GM18858 (cell line): ENCODE results near the gene PEX11A.

Experiments used
- ATAC-seq: cut with Tn5 transposase; IDR thresholded peaks from one replicate; pipeline ENCODE4 v1.9.1; 2021; ENCODE audit not compliant: unreplicated experiment

PEX11A gene

DNA sequence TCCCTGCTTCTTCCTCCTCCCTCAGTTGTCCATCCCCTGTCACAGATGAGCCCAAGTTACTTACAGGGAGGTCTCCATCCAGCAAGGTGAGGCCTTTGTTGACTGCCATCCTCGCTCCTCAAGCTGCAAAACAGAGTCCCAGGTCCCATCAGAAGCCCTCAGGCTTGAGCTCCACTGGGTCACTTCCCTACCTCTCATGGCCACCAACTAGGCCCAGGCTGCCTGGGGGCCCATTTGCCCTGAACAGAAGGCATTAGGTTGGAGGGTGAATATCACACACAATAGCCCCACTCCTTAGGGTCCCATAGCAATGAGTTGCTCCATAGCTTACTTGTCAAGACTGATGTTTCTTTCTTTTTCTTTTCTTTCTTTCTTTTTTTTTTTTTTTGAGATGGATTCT lies 13.2 kb downstream of the PEX11A start:
- no peak for ATAC-seq

DNA sequence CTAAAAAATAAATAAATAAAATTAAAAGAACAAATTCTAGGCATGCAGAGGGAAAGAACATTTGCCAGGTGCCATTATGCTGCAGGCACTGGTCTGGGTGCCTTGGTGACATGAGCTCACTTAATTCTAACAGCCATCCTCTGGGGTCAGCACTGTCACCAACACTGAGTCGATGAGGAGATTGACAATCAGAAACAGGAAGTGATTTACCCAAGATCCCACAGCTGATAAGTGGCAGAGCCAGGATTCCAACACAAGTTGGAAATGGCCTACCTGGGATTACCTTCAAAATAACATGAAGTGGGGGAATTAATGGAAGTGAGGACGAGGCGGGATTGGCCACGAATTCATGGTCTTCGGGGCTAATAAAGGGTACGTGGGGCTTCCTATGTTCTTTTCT lies 14.9 kb downstream of the PEX11A start:
- ATAC-seq, result no peak

DNA sequence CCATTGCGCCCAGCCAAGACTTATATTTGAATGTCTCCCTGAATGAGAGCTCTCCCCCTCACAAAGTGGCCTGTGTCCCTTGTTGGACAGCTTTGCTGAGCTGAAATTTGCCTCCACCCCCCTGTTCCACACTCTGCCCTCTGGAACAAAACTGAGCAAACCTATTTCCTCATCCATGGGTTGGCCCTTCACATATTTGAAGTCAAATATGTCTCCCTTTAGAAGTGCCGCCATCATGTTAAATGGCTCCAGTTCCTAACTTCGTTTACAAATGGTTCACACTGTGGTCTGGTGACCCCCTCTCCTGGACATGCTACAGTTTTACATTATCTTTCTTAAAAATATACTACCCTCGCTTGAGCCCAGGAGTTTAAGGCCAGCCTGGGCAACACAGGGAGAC lies 16.0 kb downstream of the PEX11A start:
- ATAC-seq, result no peak

DNA sequence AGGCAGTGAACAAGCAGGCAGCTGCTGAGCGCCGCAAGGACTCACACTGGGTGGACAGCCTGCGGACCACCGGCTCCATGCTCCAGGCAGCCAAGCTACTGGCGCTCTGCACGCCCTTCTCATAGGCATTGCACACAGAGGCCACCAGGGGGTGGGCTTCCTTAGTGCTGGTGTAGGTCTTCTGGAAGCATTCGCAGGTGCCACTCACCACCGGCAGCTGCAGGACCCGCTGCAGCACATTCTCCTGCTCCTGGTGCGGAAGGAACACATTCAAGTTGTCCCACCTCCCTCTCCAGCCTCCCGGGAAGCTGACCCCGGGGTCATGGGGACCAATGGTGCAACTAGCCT lies 17.4 kb downstream of the PEX11A start:
- ATAC-seq, result no peak

DNA sequence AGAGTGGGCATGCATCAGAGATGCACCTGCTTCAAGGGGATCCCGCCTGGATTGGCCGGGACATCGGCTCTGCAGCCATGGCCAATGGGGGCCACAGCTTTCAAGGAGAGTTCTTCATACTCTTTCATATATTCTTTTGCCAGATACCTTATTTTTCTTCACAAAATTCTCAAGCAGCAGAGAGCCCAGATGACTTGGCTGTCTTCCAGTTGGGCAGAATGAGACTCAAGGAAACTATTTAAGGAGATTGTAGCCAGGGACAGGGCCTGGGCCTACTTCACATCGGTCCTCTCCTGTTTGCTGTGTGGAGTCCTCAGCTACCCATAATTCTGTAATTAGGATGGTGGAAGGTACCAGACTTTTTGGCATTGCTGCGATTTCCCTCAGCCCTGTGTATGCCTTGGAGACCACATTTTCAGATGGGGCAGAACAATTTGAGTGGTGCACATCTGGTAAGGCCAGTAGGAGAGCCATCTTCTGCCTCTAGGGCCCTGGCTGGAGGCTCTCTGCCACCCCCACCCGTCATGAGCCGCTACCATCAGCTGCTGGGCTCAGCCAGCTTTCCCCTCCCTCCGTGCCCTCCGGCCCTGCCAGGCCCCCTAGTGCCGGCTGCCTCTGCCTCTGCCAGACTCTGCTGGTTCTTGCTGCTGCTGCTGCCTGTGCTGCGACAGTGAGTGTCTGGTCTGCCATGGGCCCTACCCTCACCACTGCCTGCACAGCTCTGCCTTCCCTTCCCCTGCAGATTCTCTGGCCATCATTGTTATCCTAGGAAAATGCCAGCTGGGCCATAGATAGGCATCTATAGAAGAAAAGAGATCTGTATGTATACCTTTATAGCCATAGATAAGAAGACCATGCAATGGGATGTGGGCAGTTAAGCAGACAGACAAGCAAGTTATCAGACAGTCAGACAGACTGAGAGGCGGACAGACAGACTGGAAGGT lies 18.1 kb downstream of the PEX11A start:
- no peak for ATAC-seq

DNA sequence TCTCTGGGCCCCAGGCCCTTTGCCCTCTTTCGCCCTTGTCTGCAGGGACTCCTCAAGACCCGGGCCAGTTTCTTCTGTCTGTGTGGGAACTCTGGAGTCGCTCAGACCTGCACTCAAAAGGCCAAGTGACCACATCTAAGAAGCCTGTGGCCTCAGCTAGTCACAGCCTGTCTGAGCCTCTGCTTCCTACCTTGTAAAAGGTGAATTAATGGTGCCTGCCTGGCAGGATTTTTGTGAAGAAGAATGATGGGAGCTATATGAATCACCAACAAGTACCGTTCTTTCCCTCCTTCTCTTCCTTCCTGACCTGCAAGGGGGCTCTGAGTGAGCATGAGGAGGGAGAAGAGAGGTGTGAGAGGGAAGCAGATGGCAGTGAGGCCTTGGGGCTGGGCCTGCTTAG lies 18.9 kb downstream of the PEX11A start:
- ATAC-seq, result no peak

DNA sequence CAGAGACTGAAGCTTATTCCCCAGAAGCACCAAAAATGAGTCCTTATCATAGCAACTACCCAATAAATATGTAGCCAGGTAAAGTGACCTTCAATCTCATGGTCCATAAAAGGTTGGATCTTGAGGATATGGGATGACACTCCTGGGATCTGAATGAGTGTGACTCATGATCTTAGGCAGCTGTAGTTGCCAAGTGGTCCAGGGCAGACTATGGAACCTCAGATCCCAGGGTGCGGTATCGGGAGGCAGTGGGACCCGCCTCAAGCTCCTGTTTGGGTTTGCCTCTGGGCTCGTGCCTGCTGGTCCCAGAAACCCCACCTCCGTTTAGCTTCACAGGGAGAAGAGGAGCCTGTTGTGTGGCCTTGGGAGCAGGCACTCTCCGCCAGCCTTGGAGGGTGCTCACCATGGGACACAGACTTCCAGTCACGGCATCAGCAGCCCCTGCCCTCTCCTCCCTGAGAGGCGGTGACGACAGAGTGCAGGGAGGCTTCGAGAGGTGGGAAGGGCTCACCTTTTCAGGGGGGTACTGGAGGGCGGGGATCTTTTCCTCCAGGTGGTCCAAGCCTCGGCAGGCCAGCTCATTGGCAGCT lies 19.5 kb downstream of the PEX11A start:
- no peak for ATAC-seq

DNA sequence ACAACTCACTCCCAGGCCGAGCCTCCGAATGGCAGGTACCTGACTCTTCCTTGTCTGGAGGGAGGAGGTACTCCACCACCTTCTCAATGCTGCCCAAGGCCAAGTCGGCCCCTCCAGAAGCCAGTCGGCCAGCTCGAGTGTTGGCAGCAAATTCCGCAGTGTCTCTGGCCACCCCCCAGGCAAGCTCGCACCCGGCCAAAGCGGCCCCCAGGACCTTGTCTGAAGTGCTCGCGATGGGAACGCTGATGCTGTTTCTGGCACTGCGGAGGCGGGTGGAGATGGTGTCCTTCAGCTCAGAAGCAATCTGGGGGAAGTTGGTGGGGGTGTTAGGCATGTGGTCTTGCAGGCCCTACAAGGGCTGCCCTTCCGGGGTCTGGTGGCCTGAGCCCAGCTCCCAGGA lies 20.6 kb downstream of the PEX11A start:
- no peak for ATAC-seq

DNA sequence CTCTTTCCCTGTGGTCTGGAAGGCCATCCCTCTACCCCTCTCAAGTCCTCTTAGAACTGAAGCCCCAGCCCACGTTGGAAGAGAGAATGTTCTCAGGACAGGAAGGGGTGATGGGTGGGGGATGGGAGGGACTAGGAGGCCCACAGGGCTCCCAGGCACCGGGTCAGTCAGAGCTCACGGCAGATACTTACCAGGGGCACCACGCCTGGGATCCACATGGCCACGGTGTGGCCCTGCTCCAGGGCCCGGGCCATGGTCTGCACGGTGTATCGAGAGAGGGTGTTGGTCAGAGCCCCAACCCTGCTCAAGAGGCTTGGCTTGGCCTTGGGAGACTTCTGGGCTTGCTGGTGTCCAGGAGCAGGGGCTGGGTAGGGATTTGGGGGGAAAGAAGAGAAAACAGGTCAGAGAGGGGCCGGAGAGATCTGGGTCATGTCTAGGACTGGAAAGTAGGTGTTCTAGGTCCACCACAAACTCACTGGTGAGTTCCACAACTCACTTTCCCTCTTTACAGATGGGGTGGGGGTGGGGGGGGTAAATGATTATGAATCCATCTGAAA lies 21.2 kb downstream of the PEX11A start:
- ATAC-seq, result no peak

DNA sequence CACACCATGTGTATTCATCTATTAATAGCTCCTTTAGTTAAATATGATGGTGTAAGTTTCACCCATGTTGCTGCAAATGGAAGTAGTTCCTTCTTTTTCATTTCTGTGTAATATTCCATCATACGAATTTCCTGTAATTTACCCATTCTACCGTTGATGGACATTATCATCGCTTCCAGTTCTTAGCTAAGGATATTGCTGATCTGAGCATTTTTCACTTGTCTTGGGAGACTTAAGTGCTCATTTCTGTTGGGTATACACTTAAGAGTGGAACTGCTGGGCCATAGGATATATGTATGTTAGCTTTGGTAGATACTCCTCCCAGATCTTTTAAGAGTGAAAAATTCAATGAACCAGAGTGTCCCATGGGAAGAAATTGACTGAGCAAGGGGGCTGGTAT lies 22.4 kb downstream of the PEX11A start:
- ATAC-seq, result no peak

DNA sequence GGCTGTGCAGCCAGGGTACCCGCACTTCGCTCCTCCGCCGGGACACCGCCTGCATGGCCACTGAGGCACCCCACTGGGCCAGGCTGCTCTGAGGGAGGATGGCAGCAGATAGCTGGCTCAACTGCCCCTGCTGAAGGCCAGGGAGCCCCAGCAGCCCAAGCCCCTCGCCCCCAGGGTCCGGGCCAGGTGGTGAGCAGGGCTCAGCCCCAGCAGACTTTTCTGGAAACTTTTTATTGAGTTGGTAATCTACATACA lies 22.9 kb downstream of the PEX11A start:
- no peak for ATAC-seq

DNA sequence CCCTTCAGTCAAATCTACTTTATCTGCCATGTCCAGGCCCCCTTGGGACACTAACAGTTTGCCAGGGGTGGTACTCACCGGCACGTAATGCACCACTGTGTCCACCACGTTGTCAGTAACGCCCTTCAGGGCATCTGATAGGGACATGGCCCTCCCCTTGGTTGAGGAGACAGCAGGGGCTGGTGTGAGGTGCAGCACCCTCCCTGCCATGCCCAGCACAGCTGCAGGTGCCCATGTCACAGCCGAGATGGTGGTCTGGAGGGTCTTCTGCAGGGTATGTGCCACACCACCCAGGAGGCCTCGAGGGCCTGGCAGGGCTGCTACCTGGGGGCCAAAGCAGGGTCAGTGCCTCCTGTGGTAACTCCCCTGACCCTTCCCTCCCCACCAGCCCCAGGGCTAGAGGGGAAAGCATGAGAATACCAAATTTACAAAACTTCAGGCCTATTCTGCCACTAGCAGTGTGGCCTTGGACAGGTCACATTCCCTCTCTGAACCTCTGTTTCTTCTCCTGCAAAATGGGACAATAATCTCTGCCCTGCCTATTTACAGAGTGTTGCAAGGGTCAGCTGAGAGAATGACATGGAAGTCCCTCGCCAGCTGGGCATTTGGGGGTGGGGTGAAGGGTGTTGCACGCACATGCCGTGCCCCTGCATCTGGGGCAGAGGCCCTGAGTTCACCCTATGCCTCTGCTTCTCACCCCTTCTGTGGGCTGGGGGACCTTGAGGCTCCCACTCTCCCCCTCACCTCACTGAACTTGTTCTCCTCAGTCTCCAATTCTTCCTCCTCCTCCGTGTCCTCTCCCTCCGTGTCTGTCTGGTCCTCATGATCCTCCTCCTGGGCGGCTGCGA lies 23.5 kb downstream of the PEX11A start:
- ATAC-seq, result no peak

DNA sequence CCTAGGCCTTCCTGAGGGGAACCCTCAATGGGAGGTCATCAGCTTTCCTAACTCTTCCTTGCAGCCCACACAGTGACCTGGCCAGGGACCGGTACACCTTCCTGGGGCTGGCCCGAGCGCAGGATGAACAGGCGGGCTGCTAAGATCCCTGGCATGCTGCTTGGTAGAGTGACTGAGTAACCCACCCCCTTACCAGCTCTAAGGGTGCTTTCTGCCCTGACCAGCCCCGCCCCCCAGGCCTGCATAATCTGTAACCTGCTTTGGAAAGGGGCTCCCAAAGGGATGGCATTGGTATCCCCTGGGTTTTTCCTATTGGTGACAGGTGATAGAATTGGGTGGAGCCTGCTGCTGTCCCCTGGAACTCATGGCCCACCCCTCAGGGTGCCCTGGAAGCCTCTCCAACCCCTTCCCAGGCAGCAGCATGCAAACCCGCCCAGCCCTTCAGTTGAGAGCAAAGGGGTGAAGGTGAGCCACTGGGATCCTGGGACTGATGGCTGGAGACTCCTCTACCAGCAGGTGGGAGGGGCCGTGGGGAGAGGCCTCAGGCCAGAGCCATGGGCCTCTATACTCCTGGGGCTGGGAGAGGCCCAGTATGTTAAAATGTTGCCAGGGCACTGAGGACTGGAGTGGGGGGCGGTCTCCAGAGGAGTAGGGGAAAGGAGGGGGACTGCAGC lies 24.2 kb downstream of the PEX11A start:
- ATAC-seq, result no peak

DNA sequence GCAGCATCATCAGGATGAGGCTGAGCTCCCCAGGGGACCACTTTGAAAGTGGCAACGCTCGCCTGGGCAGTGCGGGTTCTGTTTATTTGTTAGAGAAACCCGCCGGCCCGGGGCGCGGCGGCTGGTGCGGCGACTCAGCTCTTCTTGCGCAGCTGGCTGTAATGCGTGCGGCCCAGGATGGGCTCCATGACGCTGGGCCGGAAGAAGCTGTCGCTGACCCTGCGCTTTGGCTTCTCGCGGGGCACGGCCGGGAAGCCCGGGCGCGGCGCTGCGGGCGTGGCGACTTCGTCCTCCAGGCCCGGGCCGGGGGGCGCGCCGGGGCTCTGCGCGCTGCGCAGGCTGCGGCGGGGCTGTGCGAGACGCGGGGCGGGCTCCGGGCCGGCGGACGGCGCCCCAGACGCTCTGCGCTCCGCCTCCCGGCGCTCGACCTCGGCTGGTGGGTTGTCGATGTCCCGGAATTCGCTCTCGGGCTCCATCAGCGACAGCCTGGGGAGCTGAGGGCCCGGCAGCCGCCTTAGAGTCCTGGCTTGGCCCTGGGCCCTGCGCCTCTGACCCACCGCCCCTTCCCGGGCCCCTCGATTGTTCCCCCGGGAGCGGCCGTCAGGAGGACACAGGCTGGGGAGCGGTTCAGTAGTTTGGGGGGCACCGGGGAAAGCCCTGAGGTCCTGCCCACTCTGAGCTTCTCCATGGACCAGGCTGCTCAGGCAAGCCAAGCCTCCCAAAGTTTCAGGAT lies 24.9 kb downstream of the PEX11A start:
- ATAC-seq, result no peak

DNA sequence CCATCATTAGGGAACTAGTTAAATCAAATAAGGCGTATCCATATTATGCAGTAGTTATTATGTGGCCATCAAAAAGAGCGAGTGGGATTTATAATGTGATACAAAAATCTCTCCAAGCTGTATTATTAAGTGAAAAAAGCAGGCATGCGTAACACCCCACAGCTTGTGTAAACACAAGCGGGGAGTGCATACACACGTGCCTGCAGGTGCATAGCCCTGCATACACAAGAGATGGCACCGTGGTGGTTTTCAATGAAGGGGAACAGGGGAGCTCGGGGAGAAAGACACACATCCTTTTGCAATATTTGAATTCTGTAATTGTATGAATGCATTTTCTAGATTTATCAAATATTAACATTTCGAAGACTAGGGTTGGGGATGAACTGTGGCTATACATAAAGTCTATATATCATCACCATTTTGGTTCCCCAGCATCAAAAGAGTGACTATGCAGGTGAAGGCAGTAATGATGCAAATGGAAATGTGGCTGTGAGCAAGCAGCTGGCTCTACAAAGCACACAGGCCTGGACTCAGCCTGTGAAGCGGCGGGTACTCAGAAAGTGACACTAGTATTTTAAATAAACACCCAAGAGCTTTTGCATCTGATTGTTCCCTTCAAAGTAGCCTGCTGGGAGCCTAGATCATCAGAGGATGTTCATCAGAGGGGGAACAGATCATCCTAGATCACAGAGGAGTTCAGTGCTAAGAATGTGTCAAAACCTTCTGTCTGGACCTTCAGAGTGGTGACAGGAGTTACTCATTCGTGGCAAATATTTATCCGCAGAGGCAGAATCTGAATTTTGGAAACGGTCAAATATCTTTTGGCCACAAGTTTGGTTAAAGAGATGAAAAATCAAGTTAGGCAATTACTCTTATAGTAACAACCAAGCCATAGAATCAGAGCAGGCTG lies 25.9 kb downstream of the PEX11A start:
- ATAC-seq, result no peak

DNA sequence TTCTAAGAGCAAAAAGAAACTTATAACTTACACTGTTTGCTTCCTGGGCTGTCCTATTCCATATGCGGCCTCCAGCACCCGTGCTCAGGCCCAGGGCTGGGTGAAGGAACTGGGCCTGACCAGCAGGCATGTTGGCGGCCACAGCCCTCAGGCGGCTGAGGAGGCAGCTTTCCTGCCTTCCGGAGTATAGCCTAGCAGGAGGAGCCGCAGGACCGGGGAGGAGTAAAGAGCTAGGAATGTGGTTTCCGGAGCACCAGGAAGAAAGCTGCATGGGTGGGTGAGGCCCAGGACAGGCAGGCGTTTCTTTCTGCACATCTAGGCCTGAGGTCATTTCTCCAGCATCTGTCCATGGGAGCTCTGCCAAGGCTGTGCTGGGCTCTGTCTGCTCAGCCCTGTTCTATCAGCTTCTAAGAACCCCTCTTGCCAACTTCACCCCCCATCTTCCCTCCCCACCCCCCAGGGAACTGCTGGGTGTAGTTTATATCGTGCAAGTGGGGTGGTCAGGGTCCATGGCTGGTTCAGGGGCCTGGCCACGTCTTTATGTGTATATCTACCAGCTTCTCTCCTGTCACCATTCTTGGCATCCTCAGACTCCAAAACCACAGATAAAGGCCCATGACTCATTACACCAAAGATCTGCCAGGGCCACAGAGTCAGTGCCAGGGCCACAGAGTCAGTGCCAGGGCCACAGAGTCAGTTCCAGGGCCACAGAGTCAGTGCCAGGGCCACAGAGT lies 27.5 kb downstream of the PEX11A start:
- ATAC-seq, result no peak

DNA sequence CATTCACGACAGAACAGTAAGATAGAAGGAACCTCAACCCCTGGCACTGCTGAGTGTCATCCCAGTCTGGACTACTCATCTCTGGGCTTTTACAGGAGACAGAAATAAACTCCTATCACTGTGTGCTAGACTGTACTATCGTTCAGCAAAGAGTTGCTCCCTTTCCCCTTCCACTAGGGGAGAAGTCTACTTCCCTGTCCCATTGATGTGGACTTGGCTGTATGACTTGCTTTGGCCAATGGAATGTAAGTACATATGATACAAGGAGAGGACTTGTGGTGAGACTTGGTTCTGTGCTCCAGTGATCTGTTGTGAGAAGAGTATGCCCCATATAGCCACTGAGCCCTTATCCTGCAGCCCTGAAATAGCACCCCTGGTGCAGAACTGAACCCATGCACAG lies 30.0 kb downstream of the PEX11A start:
- ATAC-seq, result no peak

DNA sequence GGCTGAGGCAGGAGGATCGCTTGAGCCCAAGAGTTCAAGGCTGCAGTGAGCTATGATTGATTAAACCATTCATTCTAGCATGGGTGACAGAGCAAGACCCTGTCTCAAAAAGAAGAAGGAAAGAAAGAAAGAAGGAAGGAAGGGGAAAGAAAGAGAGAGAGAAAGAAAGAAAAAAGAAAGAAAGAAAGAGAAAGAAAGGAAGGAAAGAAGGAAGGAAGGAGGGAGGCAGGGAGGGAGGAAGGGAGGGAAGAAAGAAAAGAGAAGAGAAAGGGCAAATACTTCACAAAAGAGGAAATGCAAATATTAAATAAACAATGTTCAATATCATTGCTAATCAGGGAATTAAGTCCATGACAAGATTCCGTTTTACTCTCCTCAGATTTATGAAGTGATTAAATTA lies 31.3 kb downstream of the PEX11A start:
- no peak for ATAC-seq

DNA sequence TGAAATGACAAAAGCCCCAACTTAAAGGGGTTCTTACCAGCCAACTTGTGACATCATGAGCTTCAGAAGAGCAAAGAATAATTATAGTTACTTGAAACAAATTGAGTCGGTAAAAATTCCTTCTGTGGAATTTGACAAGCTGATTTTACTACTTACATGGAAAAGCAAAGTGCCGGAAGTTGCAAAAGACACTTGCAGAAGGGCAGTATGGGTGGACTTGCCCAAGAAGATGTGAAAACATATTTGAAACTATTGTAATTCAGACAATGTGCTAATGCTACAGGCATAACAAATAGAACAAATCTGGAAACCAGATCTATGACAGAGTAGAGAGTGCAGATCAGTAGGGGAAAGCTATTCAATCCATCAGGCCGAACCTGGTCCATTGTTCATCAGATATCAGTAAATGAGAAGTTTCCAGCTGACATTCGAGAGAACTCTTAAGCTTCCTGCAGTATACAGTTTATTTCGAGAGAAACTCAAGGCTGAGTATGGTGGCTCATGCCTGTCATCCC lies 32.8 kb downstream of the PEX11A start:
- no peak for ATAC-seq
